ENCODE measurements around the gene DCST1. TPM values are rescaled to one million over a fixed set of nuclear protein-coding genes. Genes with fewer than 3 reads are reported as not detected.
"Not testable (repeated sequence)": the region's sequence is repeated elsewhere in the genome, so short reads cannot be mapped to it uniquely, and the experiment has no call there.

Gene DCST1
- total and polyA plus RNA-seq, 2 experiments from 2014 or later: not detected

DNA sequence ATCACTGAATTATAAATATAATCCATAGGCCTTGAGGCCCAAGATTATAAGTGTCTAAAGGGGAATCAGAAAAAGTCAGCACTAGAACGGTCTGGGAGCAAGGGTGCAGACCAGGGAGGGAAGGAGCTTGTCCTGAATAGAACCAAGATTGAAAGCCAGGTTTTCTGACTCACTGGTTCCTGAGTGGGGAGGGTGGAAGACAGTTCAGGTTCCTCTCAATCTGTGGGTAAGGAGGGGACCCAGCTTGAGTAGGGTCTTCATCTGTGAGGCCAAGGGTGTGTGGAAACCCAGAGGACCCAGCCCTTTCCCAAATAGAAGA lies 39.4 kb upstream of the DCST1 start:
- H3K27me3 ChIP-seq (replicated peaks; ENCODE audit: insufficient read depth): no peaks in the 10 kb centered on the region
- H3K4me2 ChIP-seq (ENCODE audit: unreplicated experiment): no peak overlapping the region
- no peak overlapping the region for H3K9ac ChIP-seq
- no peaks in the 10 kb centered on the region for H3K36me3 ChIP-seq (ENCODE audit: low read depth)
- H3F3A ChIP-seq (ENCODE audit: insufficient read depth): peaks cover 5% of the 10 kb centered on the region; the same call in 1 of the 2 replicates
- in situ Hi-C loops (cut with MboI): no loop called here
- H3K9me2 ChIP-seq (ENCODE audit: insufficient read depth): no peaks in the 10 kb centered on the region
- no peak overlapping the region for H2AFZ ChIP-seq
- WGBS, 2 experiments (ENCODE audit: low coverage in 1 of 2, low lambda C conversion rate in 2 of 2, missing lambda C conversion rate in 2 of 2): 87 to 94% methylated on average over 1 of the region's 1 CpG
- H3K27ac ChIP-seq: no peak overlapping the region
- H3K4me1 ChIP-seq (ENCODE audit: insufficient read depth): 0 out of 2 replicates have a peak, but pooled peaks cover 3% of the 10 kb centered on the region
- H3K9me3 ChIP-seq (ENCODE audit: low read depth): no peaks in the 10 kb centered on the region
- TF ChIP-seq EZH2phosphoT487 (IDR thresholded peaks at IDR 0.05; ENCODE audit: insufficient read depth, low read depth) (no peak), EZH2 (IDR thresholded peaks at IDR 0.05; ENCODE audit: insufficient read depth, poor library complexity, severe bottlenecking) (no peak)
- H4K20me1 ChIP-seq (ENCODE audit: insufficient read depth): no peaks in the 10 kb centered on the region
- no peaks in the 10 kb centered on the region for H3K79me2 ChIP-seq (ENCODE audit: insufficient read depth)
- no peak overlapping the region for H3K4me3 ChIP-seq
- no peak for DNase-seq

DNA sequence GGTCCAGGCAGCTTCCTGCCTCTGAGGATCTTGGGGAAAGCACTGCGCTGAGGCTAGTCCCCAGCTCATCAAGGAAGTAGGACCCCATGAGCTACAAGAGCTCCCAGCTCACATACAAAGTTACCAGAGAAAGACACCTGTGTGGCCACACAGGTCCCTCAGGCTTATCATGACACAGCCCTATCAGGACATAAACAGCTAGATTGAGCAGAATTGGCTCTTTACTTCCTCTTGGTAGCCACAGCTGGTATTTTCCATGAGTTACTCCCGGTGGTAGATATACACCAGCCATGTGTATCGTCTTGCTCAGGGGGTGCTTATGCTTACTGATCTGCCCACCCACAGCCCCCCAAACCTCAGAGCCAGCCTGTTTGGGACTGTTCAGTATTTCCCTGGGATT lies 39.0 kb upstream of the DCST1 start:
- H3K4me3 ChIP-seq: no peak overlapping the region
- in situ Hi-C loops (cut with MboI): no loop called here
- H3F3A ChIP-seq (ENCODE audit: insufficient read depth): peaks cover 5% of the 10 kb centered on the region; the same call in 1 of the 2 replicates
- H3K9me2 ChIP-seq (ENCODE audit: insufficient read depth): no peaks in the 10 kb centered on the region
- 0 out of 2 replicates have a peak, but pooled peaks cover 3% of the 10 kb centered on the region for H3K4me1 ChIP-seq (ENCODE audit: insufficient read depth)
- DNase-seq: no peak
- H3K79me2 ChIP-seq (ENCODE audit: insufficient read depth): no peaks in the 10 kb centered on the region
- 67% methylated on average over 3 of the region's 3 CpGs for WGBS, 2 experiments (ENCODE audit: low coverage in 1 of 2, low lambda C conversion rate in 2 of 2, missing lambda C conversion rate in 2 of 2)
- H3K27me3 ChIP-seq (replicated peaks; ENCODE audit: insufficient read depth): no peaks in the 10 kb centered on the region
- H3K27ac ChIP-seq: no peak overlapping the region
- H4K20me1 ChIP-seq (ENCODE audit: insufficient read depth): no peaks in the 10 kb centered on the region
- H3K9ac ChIP-seq: no peak overlapping the region
- no peak overlapping the region for H3K4me2 ChIP-seq (ENCODE audit: unreplicated experiment)
- TF ChIP-seq EZH2 (IDR thresholded peaks at IDR 0.05; ENCODE audit: insufficient read depth, poor library complexity, severe bottlenecking): no peak
- TF ChIP-seq EZH2phosphoT487 (IDR thresholded peaks at IDR 0.05; ENCODE audit: insufficient read depth, low read depth): no peak
- no peak overlapping the region for H2AFZ ChIP-seq
- H3K36me3 ChIP-seq (ENCODE audit: low read depth): no peaks in the 10 kb centered on the region
- H3K9me3 ChIP-seq (ENCODE audit: low read depth): no peaks in the 10 kb centered on the region

DNA sequence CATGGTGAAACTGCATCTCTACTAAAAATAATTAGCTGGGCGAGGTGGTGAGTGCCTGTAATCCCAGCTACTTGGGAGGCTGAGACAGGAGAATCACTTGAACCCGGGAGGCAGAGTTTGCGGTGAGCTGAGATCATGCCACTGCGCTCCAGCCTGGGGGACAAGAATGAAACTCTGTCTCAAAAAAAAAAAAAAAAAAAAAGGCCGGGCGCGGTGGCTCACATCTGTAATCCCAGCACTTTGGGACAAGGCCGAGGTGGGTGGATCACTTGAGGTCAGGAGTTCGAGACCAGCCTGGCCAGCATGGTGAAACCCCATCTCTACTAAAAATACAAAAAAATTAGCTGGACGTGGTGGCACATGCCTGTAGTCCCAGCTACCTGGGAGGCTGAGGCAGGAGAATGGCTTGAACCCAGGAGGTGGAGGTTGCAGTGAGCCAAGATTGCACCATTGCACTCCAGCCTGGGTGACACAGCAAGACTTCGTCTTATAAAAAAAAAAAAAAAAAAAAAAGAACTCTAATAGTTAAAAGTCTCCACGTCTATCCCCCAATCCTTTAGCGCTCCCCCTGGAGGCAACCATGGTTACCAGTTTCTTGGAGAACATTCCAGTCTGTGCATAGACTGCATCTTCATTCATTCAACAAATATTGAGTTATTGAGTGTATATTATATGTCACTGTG lies 38.2 kb upstream of the DCST1 start:
- H3K9me3 ChIP-seq (ENCODE audit: low read depth); H3F3A ChIP-seq (ENCODE audit: insufficient read depth); H3K27me3 ChIP-seq (replicated peaks; ENCODE audit: insufficient read depth); H4K20me1 ChIP-seq (ENCODE audit: insufficient read depth); H3K79me2 ChIP-seq (ENCODE audit: insufficient read depth); H3K9ac ChIP-seq; H3K4me2 ChIP-seq (ENCODE audit: unreplicated experiment); H3K36me3 ChIP-seq (ENCODE audit: low read depth); H2AFZ ChIP-seq; in situ Hi-C loops (cut with MboI); H3K4me3 ChIP-seq; H3K9me2 ChIP-seq (ENCODE audit: insufficient read depth): not testable (repeated sequence)
- peak; percentile 86 for DNase-seq
- WGBS, 2 experiments (ENCODE audit: low coverage in 1 of 2, low lambda C conversion rate in 2 of 2, missing lambda C conversion rate in 2 of 2): 59 to 61% methylated on average over 13 of the region's 13 CpGs
- Histone ChIP-seq H3K4me1 (ENCODE audit: insufficient read depth) (peaks cover 10% of the 10 kb centered on the region), H3K27ac (peak overlapping the region; percentile 36)

DNA sequence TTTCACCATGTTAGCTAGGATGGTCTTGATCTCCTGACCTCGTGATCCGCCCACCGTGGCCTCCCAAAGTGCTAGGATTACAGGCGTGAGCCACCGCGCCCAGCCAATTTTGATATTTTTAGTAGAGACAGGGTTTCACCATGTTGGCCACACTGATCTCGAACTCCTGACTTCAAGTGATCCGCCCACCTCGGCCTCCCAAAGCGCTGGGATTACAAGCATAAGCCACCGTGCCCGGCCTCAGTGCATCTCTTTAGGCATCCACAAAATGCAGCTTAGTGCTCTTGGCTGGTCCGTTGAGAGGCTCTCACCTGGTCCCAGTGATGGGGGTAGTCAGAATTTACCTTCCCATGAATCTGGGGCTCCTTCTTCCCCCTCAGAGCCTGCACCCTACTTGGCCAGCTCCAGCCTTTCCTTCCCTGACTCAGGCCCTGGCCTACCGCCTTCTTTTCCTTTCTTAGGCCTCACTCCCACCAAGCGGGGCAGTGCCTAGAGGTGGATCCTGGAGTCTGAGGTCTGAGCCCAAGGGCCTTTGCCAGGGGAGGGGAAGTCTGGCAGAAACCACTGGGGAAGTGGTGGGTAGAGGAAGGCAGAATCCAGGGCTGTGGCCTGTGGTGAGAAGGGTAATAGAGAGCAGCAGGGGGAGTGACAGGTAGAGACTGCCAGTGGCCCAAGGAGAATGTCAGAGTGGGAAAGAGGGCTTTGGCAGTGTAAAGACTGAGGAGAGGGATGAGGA lies 36.5 kb upstream of the DCST1 start:
- H3K27me3 ChIP-seq (replicated peaks; ENCODE audit: insufficient read depth): no peaks in the 10 kb centered on the region
- no peak overlapping the region for H3K4me3 ChIP-seq
- no peaks in the 10 kb centered on the region for H3K9me3 ChIP-seq (ENCODE audit: low read depth)
- no peak for DNase-seq
- H2AFZ ChIP-seq: no peak overlapping the region
- H3K4me2 ChIP-seq (ENCODE audit: unreplicated experiment): no peak overlapping the region
- H3F3A ChIP-seq (ENCODE audit: insufficient read depth): peaks cover 5% of the 10 kb centered on the region; the same call in 1 of the 2 replicates
- H3K36me3 ChIP-seq (ENCODE audit: low read depth): no peaks in the 10 kb centered on the region
- H3K9me2 ChIP-seq (ENCODE audit: insufficient read depth): no peaks in the 10 kb centered on the region
- in situ Hi-C loops (cut with MboI): no loop called here
- WGBS, 2 experiments (ENCODE audit: low coverage in 1 of 2, low lambda C conversion rate in 2 of 2, missing lambda C conversion rate in 2 of 2): 92 to 96% methylated on average over 15 of the region's 15 CpGs
- no peaks in the 10 kb centered on the region for H3K79me2 ChIP-seq (ENCODE audit: insufficient read depth)
- no peaks in the 10 kb centered on the region for H4K20me1 ChIP-seq (ENCODE audit: insufficient read depth)
- H3K9ac ChIP-seq: no peak overlapping the region
- TF ChIP-seq EZH2 (IDR thresholded peaks at IDR 0.05; ENCODE audit: insufficient read depth, poor library complexity, severe bottlenecking) (no peak), EZH2phosphoT487 (IDR thresholded peaks at IDR 0.05; ENCODE audit: insufficient read depth, low read depth) (no peak)
- H3K4me1 ChIP-seq (ENCODE audit: insufficient read depth): peaks cover 10% of the 10 kb centered on the region
- no peak overlapping the region for H3K27ac ChIP-seq

Data from GM23248 (cell line).